ENCODE results near the gene SIRT7.

The SIRT7 gene

GRCh38 chr17:81867170-81867990 is 50.6 kb downstream of the SIRT7 start:
- FAIRE-seq (no peak), DNase-seq (ENCODE audit: insufficient read length, low spot score) (no peak)

- no peak for DNase-seq (ENCODE audit: insufficient read length, low spot score)
- FAIRE-seq = no peak
These were observed 51.4 kb downstream of the SIRT7 start for GRCh38 chr17:81866440-81867169.

- FAIRE-seq = no peak
- DNase-seq (ENCODE audit: insufficient read length, low spot score) = no peak
These were observed 52.1 kb downstream of the SIRT7 start for GRCh38 chr17:81865733-81866439.

GRCh38 chr17:81865358-81865732 is 52.6 kb downstream of the SIRT7 start:
- FAIRE-seq = no peak

GRCh38 chr17:81863833-81864768 is 53.9 kb downstream of the SIRT7 start:
- no peak for FAIRE-seq
- DNase-seq (ENCODE audit: insufficient read length, low spot score) = no peak

More at GRCh38 chr17:81865358-81865732, 52.6 kb downstream of the SIRT7 start:
- DNase-seq (ENCODE audit: insufficient read length, low spot score) = no peak

GRCh38 chr17:81863123-81863675 is 54.8 kb downstream of the SIRT7 start:
- FAIRE-seq (no peak), DNase-seq (ENCODE audit: insufficient read length, low spot score) (no peak)
